PFSK-1 (cell line): ENCODE results near the gene EXOSC9.

Source experiments
- POLR2AphosphoS5 ChIP-seq: IDR thresholded peaks from 2 replicates; pipeline ENCODE4 v1.6.1; 2012; ENCODE audit warnings: low read depth, mild to moderate bottlenecking, control low read depth, low read length, moderate library complexity
- SIN3A ChIP-seq: IDR thresholded peaks from 2 replicates; pipeline ENCODE4 v1.6.1; 2012; ENCODE audit warnings: mild to moderate bottlenecking, low read length, moderate library complexity, borderline replicate concordance; ENCODE audit not compliant: insufficient read depth

DNA sequence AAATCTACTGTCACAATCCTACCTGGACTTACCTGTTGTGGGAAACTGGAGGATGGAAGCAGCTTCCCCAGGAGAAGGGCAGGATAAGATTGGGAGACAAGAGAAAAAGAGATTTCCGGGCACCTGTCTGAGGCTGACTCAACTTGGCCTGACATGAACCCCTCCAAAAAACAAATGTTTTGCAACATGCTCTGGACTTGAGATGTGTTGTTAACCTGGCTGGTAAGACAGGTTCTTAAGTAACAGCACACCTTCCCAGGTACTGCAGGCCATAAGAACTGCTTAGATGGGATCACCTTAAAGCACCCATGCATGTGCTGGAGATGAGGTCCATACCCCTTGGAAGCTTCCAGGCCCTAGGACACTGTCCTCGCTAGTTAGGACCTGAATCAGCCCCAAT, 31.8 kb upstream of the EXOSC9 start:
- no peak for TF ChIP-seq POLR2AphosphoS5
- no peak for TF ChIP-seq SIN3A
